GM23338 (cell line): ENCODE data around the gene FLRT2. TPM values are rescaled to one million over a fixed set of nuclear protein-coding genes. Genes with fewer than 3 reads are reported as not detected.

Experiments used
- ATAC-seq: fragments of 200-7000 bp; cut with Tn5 transposase; 3 replicates; pipeline ENCODE4 v1.9.1; 2020
- DNase-seq: peaks from one replicate; pipeline ENCODE4 v3.0.0-alpha.2; 2015; ENCODE audit warnings: low spot score
- H2AFZ ChIP-seq: fragments of 200-600 bp; sonication (generic); 2 replicates; pipeline ENCODE4 v1.8.0; 2016; ENCODE audit warnings: antibody characterized with exemption, mild to moderate bottlenecking, moderate library complexity
- H3F3A ChIP-seq: fragments of 200-600 bp; sonication (generic); replicated peaks from 2 replicates; pipeline ENCODE4 v1.8.0; 2017; ENCODE audit warnings: antibody characterized with exemption, mixed run types, low read depth
- H3K27ac ChIP-seq: fragments of 200-600 bp; sonication (generic); 2 replicates; pipeline ENCODE4 v1.6.1; 2016; ENCODE audit warnings: low read depth
- H3K27me3 ChIP-seq: fragments of 200-600 bp; sonication (generic); 2 replicates; pipeline ENCODE4 v1.8.0; 2016; ENCODE audit warnings: mild to moderate bottlenecking, mixed run types, moderate library complexity; ENCODE audit not compliant: insufficient read depth
- H3K36me3 ChIP-seq: fragments of 200-600 bp; sonication (generic); 2 replicates; pipeline ENCODE4 v1.8.0; 2016; ENCODE audit warnings: mild to moderate bottlenecking; ENCODE audit not compliant: insufficient read depth
- H3K4me1 ChIP-seq: fragments of 200-600 bp; sonication (generic); 2 replicates; pipeline ENCODE4 v1.8.0; 2016; ENCODE audit warnings: mild to moderate bottlenecking, moderate library complexity; ENCODE audit not compliant: insufficient read depth
- H3K4me2 ChIP-seq: fragments of 200-600 bp; sonication (generic); 2 replicates; pipeline ENCODE4 v1.7.1; 2017; ENCODE audit warnings: mixed run types
- H3K4me3 ChIP-seq: fragments of 200-600 bp; sonication (generic); 2 replicates; pipeline ENCODE4 v1.6.1; 2016; ENCODE audit warnings: mixed run types
- H3K79me2 ChIP-seq: fragments of 200-600 bp; sonication (generic); replicated peaks from 2 replicates; pipeline ENCODE4 v1.8.0; 2017; ENCODE audit warnings: mild to moderate bottlenecking; ENCODE audit not compliant: insufficient read depth
- H3K9me2 ChIP-seq: fragments of 200-600 bp; sonication (generic); 2 replicates; pipeline ENCODE4 v1.8.0; 2017; ENCODE audit not compliant: insufficient read depth
- H4K20me1 ChIP-seq: fragments of 200-600 bp; sonication (generic); replicated peaks from 2 replicates; pipeline ENCODE4 v1.8.0; 2017; ENCODE audit warnings: mild to moderate bottlenecking; ENCODE audit not compliant: insufficient read depth
- H3K27ac Mint-ChIP-seq: 2 replicates; pipeline ENCODE4 v1.8.0; 2020; ENCODE audit warnings: inconsistent platforms, mild to moderate bottlenecking, moderate library complexity, mixed read lengths
- H3K27me3 Mint-ChIP-seq: 3 replicates; pipeline ENCODE4 v1.8.0; 2022; ENCODE audit warnings: low read depth, mild to moderate bottlenecking, moderate library complexity, mixed read lengths, inconsistent platforms; ENCODE audit not compliant: insufficient read depth, poor library complexity
- H3K36me3 Mint-ChIP-seq: 3 replicates; pipeline ENCODE4 v1.8.0; 2021; ENCODE audit warnings: low read depth, mild to moderate bottlenecking, inconsistent platforms, moderate library complexity, mixed read lengths
- H3K4me1 Mint-ChIP-seq: 3 replicates; pipeline ENCODE4 v1.8.0; 2020; ENCODE audit warnings: mild to moderate bottlenecking, inconsistent platforms, mixed read lengths
- H3K4me3 Mint-ChIP-seq: 3 replicates; pipeline ENCODE4 v1.8.0; 2021; ENCODE audit warnings: moderate library complexity, mild to moderate bottlenecking, inconsistent platforms, mixed read lengths
- H3K9me3 Mint-ChIP-seq: 3 replicates; pipeline ENCODE4 v1.8.0; 2020; ENCODE audit warnings: moderate library complexity, mild to moderate bottlenecking, inconsistent platforms, mixed read lengths
- CREB1 ChIP-seq: fragments of 250-450 bp; sonication (Bioruptor Pico); IDR thresholded peaks from 2 replicates; pipeline ENCODE4 v1.5.0; 2020; ENCODE audit warnings: low read depth, mild to moderate bottlenecking, moderate library complexity
- ETS1 ChIP-seq: IDR thresholded peaks from 2 replicates; pipeline ENCODE4 v1.6.1; 2016; ENCODE audit warnings: antibody characterized with exemption
- EZH2 ChIP-seq: fragments of 200-600 bp; sonication (generic); IDR thresholded peaks from one replicate; pipeline ENCODE4 v1.8.0; 2017; ENCODE audit warnings: antibody characterized with exemption, mild to moderate bottlenecking, low read depth; ENCODE audit not compliant: unreplicated experiment
- EZH2phosphoT487 ChIP-seq: fragments of 200-600 bp; sonication (generic); IDR thresholded peaks from one replicate; pipeline ENCODE4 v1.8.1; 2018; ENCODE audit warnings: antibody characterized with exemption; ENCODE audit not compliant: unreplicated experiment
- JUNB ChIP-seq: IDR thresholded peaks from one replicate; pipeline ENCODE4 v1.6.1; 2016; ENCODE audit warnings: antibody characterized with exemption; ENCODE audit not compliant: unreplicated experiment
- ZNF331 ChIP-seq: fragments of 250-450 bp; sonication (Bioruptor Pico); IDR thresholded peaks from 2 replicates; pipeline ENCODE4 v1.5.0; 2020; ENCODE audit warnings: low read depth, mild to moderate bottlenecking, moderate library complexity
- ZNF462 ChIP-seq: fragments of 250-450 bp; sonication (Bioruptor Pico); IDR thresholded peaks from 2 replicates; pipeline ENCODE4 v1.5.0; 2020; ENCODE audit warnings: mild to moderate bottlenecking, moderate library complexity
- polyA plus RNA-seq: library from polyadenylated mRNA; unstranded; fragments of >200 nt; fragmentation: Nextera tagmentation; extraction: Ambion mirVana; gene quantifications from 2 replicates; pipeline ENCODE4 v1.2.1, GENCODE V29; 2016
- total RNA-seq: library from RNA; depleted of rRNA; stranded (reverse); fragments of >200 nt; shearing (Covaris generic); gene quantifications from 2 replicates; pipeline ENCODE4 v1.2.3, GENCODE V29; 2014
- TF ChIP-seq, protein P1 (sequence below), 2 experiments: fragments of 200-600 bp in 1 of 2; sonication (generic) in 1 of 2; conservative IDR thresholded peaks; 2 replicates each; pipeline versions ENCODE4 v1.5.1 to v1.6.1; 2016 to 2017; ENCODE audit warnings: antibody characterized with exemption in 2 of 2, low read depth in 2 of 2, mild to moderate bottlenecking in 2 of 2, moderate library complexity in 1 of 2

Gene FLRT2
- total and polyA plus RNA-seq, 2 experiments from 2014 or later, result 4.3 to 7.4 TPM

GRCh38 chr14:85686908-85687307 is 157.0 kb downstream of the FLRT2 start (continued):
- no peak for TF ChIP-seq ZNF462 (CRISPR knock-in tag)
- TF ChIP-seq ZNF331 (CRISPR knock-in tag), result no peak
- no peak for TF ChIP-seq ETS1
- TF ChIP-seq CREB1, result no peak
- TF ChIP-seq EZH2, result no peak
- TF ChIP-seq, protein P1, sequence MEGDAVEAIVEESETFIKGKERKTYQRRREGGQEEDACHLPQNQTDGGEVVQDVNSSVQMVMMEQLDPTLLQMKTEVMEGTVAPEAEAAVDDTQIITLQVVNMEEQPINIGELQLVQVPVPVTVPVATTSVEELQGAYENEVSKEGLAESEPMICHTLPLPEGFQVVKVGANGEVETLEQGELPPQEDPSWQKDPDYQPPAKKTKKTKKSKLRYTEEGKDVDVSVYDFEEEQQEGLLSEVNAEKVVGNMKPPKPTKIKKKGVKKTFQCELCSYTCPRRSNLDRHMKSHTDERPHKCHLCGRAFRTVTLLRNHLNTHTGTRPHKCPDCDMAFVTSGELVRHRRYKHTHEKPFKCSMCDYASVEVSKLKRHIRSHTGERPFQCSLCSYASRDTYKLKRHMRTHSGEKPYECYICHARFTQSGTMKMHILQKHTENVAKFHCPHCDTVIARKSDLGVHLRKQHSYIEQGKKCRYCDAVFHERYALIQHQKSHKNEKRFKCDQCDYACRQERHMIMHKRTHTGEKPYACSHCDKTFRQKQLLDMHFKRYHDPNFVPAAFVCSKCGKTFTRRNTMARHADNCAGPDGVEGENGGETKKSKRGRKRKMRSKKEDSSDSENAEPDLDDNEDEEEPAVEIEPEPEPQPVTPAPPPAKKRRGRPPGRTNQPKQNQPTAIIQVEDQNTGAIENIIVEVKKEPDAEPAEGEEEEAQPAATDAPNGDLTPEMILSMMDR (conservative IDR thresholded peaks at IDR 0.05; ENCODE audit: low read depth in 2 of 2), result no peak

DNA sequence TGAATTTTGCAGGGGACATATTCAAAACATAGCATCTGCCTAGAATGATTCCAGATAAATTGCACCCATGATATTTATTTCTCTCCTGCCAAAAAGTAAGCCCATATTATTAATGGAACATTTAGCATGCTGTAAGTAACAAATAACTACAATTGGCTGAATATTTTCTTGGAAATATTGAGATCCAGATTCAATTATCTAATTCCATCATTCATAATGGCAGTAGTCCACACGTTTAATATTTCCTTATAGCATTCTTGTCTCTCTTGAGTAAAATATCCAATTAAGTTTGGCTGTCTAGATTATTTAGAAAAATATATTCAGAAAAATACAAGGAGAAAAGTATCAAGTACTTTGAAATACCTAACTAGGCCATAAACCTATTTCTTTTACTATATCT is 157.5 kb downstream of the FLRT2 start:
- Histone ChIP-seq H3K36me3 (no peaks in the 10 kb centered on the region), H4K20me1 (no peaks in the 10 kb centered on the region), H3K4me2 (no peak overlapping the region), H3K4me3 (no peak overlapping the region), H3K9me2 (peaks cover 7% of the 10 kb centered on the region), H3K27me3 (no peaks in the 10 kb centered on the region), H3K79me2 (no peaks in the 10 kb centered on the region), H2AFZ (no peak overlapping the region), H3F3A (no peaks in the 10 kb centered on the region), H3K4me1 (no peaks in the 10 kb centered on the region), H3K27ac (no peak overlapping the region)
- no peaks in the 10 kb centered on the region for H3K36me3 Mint-ChIP-seq
- H3K4me3 Mint-ChIP-seq, result no peak overlapping the region
- H3K4me1 Mint-ChIP-seq, result no peaks in the 10 kb centered on the region
- TF ChIP-seq JUNB, result no peak
- TF ChIP-seq EZH2phosphoT487, result no peak
- no peak for ATAC-seq
- H3K27me3 Mint-ChIP-seq, result no peaks in the 10 kb centered on the region
- DNase-seq, result no peak
- no peak overlapping the region for H3K27ac Mint-ChIP-seq
- peaks cover 6% of the 10 kb centered on the region; the same call in 1 of the 3 replicates for H3K9me3 Mint-ChIP-seq
